ENCODE results near the gene MDFI.

MDFI gene

DNA sequence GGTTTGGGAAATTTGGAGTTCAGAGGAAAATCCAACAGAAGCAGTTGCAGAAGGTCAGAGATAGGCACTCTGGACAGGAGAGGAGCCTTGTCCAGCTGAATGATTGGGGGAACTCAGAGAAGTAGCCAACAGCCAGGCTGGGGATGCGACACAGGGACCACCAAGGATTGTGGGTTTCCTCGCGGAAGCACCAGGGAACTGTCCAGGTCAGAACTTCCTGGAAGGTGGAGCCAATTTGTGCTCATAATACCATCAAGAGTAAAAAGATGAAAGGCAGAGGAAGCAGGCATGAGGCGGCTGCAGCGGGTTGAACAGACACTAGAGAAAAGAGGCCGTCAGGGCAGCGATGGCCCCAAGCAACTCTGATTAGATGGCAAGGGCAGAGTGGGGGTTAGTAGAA is 33.7 kb downstream of the MDFI start:
- no peak for DNase-seq (ENCODE audit: low spot score)
- in situ Hi-C loops (cut with MboI; ENCODE audit: low pct_unique_long_range_greater_than_20kb, low sequenced_read_pairs, unreplicated experiment), result no loop called here
- TF ChIP-seq, protein P1, sequence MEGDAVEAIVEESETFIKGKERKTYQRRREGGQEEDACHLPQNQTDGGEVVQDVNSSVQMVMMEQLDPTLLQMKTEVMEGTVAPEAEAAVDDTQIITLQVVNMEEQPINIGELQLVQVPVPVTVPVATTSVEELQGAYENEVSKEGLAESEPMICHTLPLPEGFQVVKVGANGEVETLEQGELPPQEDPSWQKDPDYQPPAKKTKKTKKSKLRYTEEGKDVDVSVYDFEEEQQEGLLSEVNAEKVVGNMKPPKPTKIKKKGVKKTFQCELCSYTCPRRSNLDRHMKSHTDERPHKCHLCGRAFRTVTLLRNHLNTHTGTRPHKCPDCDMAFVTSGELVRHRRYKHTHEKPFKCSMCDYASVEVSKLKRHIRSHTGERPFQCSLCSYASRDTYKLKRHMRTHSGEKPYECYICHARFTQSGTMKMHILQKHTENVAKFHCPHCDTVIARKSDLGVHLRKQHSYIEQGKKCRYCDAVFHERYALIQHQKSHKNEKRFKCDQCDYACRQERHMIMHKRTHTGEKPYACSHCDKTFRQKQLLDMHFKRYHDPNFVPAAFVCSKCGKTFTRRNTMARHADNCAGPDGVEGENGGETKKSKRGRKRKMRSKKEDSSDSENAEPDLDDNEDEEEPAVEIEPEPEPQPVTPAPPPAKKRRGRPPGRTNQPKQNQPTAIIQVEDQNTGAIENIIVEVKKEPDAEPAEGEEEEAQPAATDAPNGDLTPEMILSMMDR (IDR thresholded peaks at IDR 0.05; ENCODE audit: extremely low read depth, insufficient read depth, missing control alignments), result no peak

DNA sequence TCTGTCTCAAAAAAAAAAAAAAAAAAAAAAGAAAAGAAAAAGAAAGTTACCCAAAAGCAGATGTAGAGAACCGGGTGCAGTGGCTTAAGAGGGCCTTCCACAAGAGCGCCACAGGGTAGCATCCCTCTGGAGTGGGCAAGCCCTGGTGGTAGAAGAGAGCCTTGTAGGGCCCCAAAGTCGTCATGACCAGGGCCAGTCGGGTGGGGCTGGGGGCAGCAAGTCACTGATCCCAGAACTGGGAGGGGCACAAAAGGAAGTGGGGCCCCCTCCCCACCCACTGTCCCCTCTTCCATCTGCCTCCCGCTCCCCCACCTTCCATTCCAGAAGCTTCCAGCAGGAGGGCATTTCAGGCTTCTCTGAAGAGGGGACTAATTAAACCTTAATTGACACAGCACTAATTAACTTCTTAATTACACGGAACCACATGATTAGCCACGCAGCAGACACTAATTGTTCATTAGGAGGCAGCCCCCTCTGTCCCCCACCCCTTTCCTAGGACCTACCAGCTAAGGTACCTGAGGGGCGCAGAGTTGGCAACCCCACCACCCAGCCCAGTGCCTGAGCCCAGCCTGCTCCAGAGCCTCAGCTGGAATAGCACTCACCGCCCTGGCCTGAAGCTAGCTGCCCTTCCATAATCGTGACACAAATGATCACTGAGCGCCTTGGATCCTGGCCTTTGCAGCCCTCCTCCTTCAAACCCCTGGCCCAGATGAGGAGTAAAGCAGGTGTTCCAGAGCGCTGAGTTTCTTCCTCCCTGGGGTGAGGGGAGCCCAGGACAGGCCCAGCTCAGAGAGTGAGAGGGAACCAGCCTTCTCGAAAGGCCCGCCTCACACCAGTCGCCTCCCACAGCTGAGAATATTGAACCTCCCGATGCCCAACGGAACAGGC is 34.8 kb downstream of the MDFI start:
- TF ChIP-seq, protein P1 (IDR thresholded peaks at IDR 0.05; ENCODE audit: extremely low read depth, insufficient read depth, missing control alignments), result no peak
- no peak for DNase-seq (ENCODE audit: low spot score)
- in situ Hi-C loops (cut with MboI; ENCODE audit: low pct_unique_long_range_greater_than_20kb, low sequenced_read_pairs, unreplicated experiment), result no loop called here

DNA sequence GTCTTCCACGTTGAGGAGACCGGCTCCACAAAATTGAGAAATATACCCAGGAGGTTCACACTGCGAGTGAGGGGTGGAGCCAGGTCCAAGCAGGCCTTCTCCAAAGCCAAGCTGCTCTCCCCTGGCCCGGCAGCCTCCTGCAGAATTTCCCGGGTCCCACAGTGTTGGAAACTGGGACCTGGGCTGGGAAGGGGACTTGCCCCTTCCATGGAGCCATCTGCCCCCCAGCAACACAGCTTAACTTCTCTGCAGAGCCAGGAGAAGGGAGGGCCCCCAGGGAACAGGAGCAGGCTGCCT is 35.4 kb downstream of the MDFI start:
- in situ Hi-C loops (cut with MboI; ENCODE audit: low pct_unique_long_range_greater_than_20kb, low sequenced_read_pairs, unreplicated experiment), result no loop called here
- TF ChIP-seq, protein P1 (IDR thresholded peaks at IDR 0.05; ENCODE audit: extremely low read depth, insufficient read depth, missing control alignments), result no peak
- DNase-seq (ENCODE audit: low spot score), result no peak

DNA sequence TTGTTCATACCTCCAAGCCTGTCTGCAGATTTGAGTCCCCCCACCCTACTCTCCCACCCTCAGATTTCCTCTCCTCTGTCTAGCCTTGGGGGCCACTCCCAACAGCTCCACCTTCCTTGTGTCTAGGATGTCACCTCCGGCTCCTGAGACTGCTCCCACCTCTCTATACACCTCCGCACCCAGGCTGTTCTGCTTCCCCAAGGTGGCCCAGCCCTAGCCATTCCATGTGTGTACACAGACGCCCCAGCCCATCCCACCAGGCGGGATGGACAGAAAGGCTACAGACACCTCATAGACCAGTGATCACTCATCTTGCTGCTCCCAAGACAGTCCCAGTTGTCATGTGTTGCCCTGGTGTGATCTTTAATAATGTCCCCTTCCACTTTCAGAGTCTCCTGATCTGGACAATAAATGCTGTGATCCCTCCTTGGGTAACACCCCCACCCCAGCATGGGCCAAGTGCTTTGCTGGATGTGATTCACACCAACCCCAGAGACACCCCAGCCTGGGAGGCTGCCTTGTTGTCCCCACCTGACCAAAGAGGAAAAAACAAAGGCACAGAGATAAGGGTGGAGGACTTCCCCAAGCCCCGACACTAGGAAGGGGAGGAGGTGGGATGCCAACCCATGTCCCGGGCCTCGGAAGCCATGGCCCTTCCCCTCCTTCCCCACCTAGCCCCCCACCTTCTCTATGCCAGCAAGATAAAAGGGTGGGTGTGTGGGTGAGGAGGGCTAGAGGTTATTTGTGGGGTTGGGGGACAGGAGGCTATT is 36.1 kb downstream of the MDFI start:
- TF ChIP-seq, protein P1 (IDR thresholded peaks at IDR 0.05; ENCODE audit: extremely low read depth, insufficient read depth, missing control alignments), result no peak
- DNase-seq (ENCODE audit: low spot score), result no peak
- in situ Hi-C loops (cut with MboI; ENCODE audit: low pct_unique_long_range_greater_than_20kb, low sequenced_read_pairs, unreplicated experiment), result no loop called here

DNA sequence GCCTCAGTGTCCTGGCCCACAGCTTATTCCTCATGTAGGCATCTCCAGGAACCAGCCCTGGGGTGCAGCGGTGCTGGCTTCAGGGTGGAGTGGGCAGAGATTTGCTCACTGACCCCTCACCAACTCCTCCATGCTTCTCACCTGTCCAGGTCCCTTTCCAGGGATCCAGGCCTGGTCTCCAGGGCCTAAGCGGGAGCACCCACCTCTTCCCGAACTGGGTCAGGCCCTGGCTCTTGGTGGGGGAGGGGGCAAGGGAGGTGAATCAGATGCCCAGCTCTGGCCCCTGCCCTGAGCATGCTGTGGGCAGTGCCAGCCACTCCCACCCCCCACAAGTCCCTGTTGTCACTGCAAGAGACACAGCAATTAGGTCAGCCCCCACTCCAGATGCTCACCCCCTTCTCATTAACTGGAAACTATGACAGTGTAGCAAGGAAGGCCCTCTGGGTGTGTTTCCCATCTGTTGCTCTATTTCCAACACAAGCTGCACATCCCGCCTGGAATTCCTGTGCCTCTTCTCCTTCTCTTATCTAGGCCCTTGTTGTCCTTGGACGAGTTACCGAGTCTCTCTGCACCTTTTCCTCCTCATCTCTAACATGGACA is 37.0 kb downstream of the MDFI start:
- in situ Hi-C loops (cut with MboI; ENCODE audit: low pct_unique_long_range_greater_than_20kb, low sequenced_read_pairs, unreplicated experiment), result no loop called here
- no peak for DNase-seq (ENCODE audit: low spot score)
- TF ChIP-seq, protein P1 (IDR thresholded peaks at IDR 0.05; ENCODE audit: extremely low read depth, insufficient read depth, missing control alignments), result no peak

DNA sequence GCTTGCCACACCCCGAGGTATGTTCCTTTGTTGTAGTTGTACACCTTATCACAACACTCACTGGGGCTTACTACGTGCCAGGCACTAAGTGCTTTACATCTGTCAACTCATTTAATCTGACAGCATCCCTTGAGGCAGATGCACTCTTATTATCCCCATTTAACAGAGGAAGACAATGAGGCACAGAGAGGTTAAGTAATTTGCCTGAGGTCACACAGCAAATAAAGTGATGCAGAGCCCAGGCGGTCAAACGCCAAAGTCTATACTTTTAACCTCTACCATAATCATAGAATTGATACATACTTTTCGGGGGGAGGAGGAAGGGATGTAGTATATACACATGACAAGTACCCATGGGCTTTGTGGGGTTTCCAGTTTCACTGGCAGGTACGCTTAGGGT is 37.7 kb downstream of the MDFI start:
- TF ChIP-seq, protein P1 (IDR thresholded peaks at IDR 0.05; ENCODE audit: extremely low read depth, insufficient read depth, missing control alignments), result no peak
- no peak for DNase-seq (ENCODE audit: low spot score)
- in situ Hi-C loops (cut with MboI; ENCODE audit: low pct_unique_long_range_greater_than_20kb, low sequenced_read_pairs, unreplicated experiment), result no loop called here
